Right renal cortex interstitium (tissue), 3 donors: Measurements from ENCODE around the gene GRM7. TPM values are rescaled to one million over a fixed set of nuclear protein-coding genes. Genes with fewer than 3 reads are reported as not detected.

Experiments
- DNase-seq, 3 donors: peaks; one replicate each; pipeline ENCODE4 v3.0.0-alpha.2; 2013; ENCODE audit warnings: low read depth in 3 of 3, low spot score in 2 of 3
- polyA plus RNA-seq, 3 donors: library from polyadenylated mRNA; unstranded; fragments of 120-200 nt; gene quantifications; one replicate each; pipeline ENCODE4 v1.2.1, GENCODE V29; 2013; ENCODE audit not compliant: insufficient read length in 3 of 3

Gene GRM7
- polyA plus RNA-seq, 3 donors: 1.7 to 2.9 (median 2.2) TPM

- DNase-seq: no peak
These were observed 684.4 kb downstream of the GRM7 start for GRCh38 chr3:7545334-7545733.

- DNase-seq: peak in 1 of 3 donors; percentile 8
These were observed 685.3 kb downstream of the GRM7 start for GRCh38 chr3:7546253-7546652.

- no peak for DNase-seq
These were observed 686.9 kb downstream of the GRM7 start for GRCh38 chr3:7547826-7548225.

DNA sequence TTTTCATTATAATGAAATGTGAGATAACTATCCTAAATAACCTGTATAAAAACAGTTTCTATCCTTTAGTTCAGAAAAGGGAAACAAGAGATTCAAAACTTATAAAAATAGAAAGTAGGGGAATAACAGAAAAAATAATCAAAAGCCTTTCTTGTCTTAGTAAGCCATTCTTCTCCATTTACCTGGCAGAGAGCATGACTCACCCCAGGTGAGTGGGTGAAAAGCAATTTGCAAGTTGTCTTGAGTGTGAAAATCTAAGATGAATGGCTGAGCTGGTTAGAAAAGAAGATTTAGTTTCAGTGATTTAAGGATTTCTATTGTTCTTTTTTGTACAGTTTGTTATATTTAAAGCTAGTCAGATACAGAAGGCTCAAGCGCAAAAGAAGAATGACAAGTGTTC, 702.0 kb downstream of the GRM7 start:
- DNase-seq: no peak

GRCh38 chr3:7565574-7565973, 704.7 kb downstream of the GRM7 start:
- DNase-seq: no peak

DNA sequence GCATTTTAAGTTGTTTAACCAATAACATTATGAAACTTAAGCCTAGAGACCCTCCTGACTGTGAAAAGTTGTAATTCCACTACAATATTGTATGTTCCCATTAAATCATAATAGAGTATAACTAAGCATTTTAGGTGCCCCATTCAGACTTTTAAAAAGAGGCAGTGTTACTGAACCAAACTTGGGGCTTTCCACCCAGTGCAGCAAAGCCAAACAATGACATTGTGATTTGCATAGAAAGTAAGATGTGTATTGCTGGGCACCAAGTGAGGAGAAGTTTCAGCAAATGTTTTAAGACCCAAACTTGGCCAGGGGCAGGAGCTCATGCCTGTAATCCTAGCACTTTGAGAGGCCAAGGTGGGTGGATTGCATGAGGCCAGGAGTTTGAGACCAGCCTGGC, 706.2 kb downstream of the GRM7 start:
- DNase-seq: no peak

- DNase-seq: no peak
These were observed 707.7 kb downstream of the GRM7 start for GRCh38 chr3:7568526-7569184.

- no peak for DNase-seq
These were observed 712.4 kb downstream of the GRM7 start for GRCh38 chr3:7573330-7573729.

GRCh38 chr3:7574435-7574834, 713.5 kb downstream of the GRM7 start:
- no peak for DNase-seq

- DNase-seq: no peak
These were observed 715.2 kb downstream of the GRM7 start for GRCh38 chr3:7576071-7576470.

DNA sequence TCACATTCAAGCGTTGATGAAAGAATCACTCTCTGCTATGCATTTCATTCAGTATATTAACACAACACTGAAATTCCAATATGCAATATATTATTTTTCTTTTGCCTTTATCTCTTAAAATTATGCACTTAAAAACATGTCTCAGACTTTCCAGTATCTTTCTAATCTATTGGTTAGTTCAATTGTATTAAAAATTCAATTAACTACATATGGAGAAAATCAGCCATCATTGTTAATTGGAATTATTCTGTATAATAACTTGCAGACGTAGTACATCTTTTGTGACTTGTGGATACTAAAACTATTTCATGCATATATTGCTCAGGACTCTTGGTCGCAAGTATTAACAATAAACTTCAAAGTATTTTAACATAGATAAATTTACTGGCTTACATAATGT, 715.6 kb downstream of the GRM7 start:
- DNase-seq: no peak

GRCh38 chr3:7577513-7577912, 716.6 kb downstream of the GRM7 start:
- DNase-seq: no peak

- no peak for DNase-seq
These were observed 720.9 kb downstream of the GRM7 start for GRCh38 chr3:7581831-7582230.

- no peak for DNase-seq
These were observed 724.1 kb downstream of the GRM7 start for GRCh38 chr3:7585052-7585451.

- DNase-seq: no peak
These were observed 727.3 kb downstream of the GRM7 start for GRCh38 chr3:7588236-7588635.

DNA sequence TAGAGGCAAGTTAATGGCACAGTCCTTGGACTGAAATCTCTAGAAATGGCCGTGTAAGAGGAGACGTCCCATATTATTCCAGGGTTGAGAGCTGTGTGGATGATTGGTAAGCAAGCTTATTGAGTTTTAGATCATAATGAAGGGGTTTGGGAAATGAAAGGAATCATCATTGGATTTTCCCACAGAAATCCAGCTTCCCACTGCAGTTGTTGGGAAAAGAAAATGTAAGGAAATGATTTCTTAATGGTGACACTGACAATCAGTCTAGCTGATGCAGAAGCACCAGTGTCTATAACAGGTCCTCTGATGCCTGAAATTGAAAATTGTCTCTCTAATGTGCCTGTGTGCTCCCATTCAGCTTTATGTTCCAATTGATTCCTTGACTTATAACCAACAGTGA, 728.6 kb downstream of the GRM7 start:
- no peak for DNase-seq

GRCh38 chr3:7602297-7602696, 741.4 kb downstream of the GRM7 start:
- no peak for DNase-seq

DNA sequence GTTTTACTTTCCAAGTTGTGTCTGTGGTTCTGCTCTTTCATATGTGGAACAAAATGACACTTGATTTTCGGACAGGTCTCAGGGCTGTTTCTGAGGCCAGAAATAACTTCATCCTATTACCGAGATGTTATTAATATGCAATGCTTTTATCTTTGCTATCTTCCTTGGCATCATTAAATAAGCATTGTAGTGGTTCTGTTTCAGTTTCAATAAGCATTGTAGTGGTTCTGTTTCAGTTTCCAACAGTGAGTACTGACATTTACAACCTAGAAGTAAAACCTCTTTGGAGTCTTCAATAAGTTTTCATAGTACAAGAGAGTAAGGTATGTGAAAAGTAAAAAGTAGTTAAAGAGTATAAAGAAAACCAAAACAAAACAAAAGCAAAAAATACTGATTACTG, 746.2 kb downstream of the GRM7 start:
- no peak for DNase-seq

DNA sequence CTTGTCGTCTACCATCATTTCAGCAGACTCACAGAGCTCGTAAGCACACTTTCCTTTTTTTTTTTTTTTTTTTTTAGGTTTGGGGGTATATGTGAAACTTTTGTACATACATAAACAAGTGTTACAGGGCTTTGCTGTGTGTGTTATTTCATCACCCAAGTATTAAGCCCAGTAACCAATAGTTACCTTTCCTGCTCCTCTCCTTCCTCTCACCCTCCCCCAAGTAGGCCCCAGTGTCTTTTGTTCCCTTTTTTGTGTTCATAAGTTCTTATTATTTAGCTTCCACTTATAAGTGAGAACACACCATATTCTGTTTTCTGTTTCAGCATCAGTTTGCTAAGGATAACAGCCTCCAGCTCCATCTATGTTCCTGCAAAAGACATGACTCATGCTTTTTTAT, 746.8 kb downstream of the GRM7 start:
- no peak for DNase-seq

DNA sequence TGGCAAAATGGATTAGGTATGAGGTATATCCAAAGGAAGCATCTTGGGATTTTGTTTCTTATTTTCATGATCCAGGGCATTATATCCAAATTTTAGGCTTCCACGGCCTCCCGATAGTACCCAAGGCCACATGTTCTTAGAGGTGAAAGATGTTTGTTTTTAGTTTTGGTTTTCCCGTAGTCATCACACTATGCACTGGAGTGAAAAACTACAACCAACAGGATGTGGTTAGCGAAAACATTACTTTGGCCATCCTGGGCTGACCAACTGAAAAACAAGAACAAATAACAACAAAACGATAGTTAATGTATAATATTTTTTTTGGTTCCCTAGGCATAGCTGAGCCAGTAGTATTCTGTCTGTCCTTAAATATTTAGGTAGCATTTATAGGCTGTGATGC, 749.7 kb downstream of the GRM7 start:
- no peak for DNase-seq

GRCh38 chr3:7615043-7615442, 754.1 kb downstream of the GRM7 start:
- DNase-seq: no peak

DNA sequence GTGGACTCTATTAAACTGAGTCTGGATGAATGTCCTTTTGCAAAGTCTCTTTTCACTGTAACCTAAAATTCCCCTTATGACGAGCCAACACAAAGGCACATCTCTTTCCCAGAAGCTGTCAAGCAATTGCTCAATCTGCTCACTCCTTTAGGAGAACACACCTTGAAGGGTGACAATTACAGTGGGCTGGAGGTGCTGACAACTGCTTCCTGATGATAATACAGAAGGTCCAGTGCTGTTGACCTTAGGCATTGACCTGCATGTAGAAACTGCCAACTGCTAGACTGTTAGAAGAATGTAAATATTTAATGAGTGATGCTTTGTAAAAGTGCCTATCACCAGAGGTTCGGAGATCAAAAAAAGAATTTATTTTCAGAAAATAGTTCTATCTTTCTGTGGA, 757.7 kb downstream of the GRM7 start:
- no peak for DNase-seq

- DNase-seq: no peak
These were observed 759.5 kb downstream of the GRM7 start for GRCh38 chr3:7620401-7620800.
